Lung microvascular endothelial cell (primary cell): ENCODE data around the gene CHST1. TPM values are rescaled to one million over a fixed set of nuclear protein-coding genes. Genes with fewer than 3 reads are reported as not detected.

Experiments used
- DNase-seq, 2 donors: peaks; one replicate each; pipeline versions ENCODE4 v3.0.0 to v3.0.0-alpha.2; 2010; ENCODE audit warnings: low read depth in 2 of 2
- total RNA-seq: library from RNA; depleted of rRNA; stranded (reverse); fragments of >200 nt; gene quantifications from 2 replicates; pipeline ENCODE4 v1.2.1, GENCODE V29; 2014

Gene CHST1
- total RNA-seq, 1 donor from 2014 or later = 1.8 TPM

DNA sequence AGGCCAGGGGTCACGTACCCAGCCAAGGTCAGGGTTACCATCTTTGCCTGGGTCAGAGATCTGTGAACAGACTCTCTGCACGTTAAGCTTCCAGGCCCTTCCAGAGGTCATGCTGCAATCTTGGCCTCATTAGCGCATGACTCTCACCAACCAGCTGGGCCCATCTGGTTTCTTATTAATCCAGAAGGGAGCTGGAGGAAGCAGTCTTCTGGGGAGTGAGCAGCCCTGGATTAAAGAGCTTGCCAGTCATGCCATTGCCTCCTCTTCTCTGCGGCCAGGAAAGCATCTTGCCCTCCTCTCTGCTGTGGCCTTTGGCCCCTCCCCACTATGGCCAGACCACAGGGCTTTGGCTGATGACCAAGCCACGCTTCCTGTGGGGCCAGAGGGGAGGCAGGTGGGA, 57.4 kb downstream of the CHST1 start:
- DNase-seq = no peak

DNA sequence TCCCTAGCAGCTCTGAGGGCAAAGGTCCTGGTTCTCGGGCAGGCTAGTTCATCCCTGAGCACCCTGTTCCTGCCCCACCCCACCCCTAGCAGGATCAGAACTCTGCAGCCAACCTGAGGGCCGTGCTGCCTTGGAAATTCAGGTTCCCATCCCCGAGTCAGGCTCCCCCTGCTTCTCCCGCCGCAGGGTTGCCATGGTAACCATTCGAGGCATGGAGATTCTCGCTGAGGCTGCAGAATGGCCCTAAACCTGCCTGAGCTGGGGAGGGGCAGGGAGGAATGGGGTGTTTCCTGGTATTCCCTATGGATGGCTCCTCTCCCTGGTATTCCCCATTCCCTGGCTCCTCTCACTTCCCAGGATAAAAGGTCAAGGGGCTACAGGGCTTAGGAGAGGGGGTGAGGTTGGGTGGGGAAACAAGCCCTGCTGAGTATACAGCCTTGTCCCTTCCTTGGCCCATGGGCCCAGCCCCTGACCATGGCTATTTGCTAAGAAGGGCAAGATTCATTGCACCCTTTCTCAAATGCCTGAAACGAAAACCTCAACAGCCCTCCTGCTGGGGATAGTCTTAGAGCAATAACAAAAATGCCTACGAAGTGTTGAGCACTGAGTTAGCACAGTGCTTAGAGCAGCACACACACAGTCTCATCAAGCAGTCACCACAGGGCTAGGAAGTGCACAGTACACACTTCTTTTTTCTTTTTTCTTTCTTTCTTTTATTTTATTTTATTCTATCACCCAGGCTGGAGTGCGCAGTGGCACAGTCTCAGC, 58.7 kb downstream of the CHST1 start:
- no peak for DNase-seq

DNA sequence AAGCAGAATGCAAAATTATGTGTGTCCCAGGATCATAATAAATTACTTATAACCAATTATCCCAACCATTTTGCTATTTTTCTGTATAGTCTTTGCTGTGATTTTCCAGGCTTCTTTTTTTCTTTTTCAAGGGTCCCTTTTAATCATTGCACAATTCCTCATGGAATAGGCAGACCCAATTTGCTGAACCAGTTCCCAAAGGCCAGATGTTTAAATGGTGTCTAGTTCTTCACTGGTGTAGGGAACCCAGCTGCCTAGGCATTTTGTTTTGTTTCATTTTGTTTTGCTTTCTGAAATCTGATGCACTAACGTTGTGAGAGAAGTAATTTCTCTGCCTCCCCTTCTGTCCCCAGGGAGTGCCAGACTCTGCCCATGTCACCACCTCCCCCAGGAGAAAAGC, 60.4 kb downstream of the CHST1 start:
- no peak for DNase-seq

DNA sequence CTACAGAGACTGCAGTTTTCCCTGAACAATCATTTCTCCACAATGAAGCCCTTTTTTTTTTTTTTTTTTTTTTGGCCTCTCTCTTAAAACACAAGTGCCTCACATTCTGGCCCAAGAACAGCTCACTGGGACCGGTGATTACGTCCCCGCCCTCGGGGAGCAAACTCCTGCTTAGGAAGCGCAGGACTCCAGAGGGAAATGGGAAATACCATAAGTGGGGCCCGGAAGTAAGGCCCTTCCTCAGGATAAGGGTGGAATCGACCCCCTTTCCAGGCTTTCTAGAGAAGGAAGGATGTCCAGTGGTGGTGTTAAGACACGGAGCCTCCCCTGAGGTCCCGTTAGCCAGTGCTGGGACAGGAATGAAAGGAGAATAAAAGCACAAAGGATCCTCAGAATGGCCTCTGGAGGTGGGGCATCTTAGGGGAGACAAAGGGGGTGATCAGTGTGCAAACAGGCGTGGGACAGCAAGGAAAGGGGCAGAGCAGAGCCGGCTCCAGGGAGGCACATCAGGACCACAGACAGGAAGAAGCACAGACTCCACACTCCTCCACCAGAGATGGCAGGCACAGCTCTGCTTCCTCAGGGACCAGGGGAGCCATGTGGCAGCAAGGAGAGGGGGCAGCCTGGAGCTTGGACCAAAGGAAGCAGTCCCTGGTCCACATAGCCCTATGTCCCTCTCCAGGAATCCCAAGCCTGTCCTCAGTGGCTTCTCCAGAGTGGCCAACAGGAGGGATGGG, 61.3 kb downstream of the CHST1 start:
- no peak for DNase-seq

DNA sequence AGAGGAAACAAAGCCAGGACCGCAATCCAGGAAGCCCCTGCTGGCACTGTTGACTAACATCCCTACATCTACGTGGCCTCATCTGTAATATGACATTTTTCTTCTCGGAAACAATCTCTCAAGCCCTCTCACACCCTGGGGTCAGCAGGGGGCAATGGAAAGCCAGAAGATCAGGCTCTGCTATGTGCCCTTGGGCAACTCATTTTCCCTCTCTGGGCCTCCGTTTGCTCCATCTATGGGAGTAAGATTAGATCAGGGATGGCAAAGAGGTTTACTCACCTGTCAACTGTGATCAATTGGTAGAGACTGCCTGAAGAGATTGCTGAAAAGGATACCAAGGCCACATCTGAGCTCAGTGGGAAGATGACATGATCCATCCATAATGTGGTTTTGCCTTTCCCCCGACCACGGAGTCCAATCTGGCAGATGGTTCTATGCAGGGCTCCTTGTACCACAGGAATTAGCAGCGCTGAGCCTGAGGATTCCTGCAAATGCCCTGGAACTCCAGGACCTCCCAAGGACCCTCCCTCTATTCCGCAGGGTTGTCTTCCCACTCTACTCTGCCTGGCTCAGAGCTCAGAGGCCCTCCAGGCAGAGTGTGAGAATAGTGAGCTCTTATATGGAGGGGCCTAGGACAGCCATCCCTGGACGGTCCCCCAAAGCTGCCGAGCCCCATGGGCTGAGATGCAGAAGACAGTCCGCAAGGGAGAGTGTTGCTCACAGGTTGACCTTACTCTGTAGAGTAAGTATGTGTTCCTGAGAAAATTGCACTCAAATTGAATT, 66.1 kb downstream of the CHST1 start:
- no peak for DNase-seq

Other genes starting within 250 kb of the CHST1 start
- gene SLC35C1, start 139.5 kb upstream of the CHST1 start, total RNA-seq = 6.3 and 7.7 TPM in 2 replicates
- gene CRY2, start 181.9 kb upstream of the CHST1 start, total RNA-seq = 4.4 and 7.1 TPM in 2 replicates
- gene MAPK8IP1, start 220.0 kb upstream of the CHST1 start, total RNA-seq = 0.99 and 1.7 TPM in 2 replicates
- 0.44 and 0.99 TPM in 2 replicates for gene FREY1, start 241.6 kb upstream of the CHST1 start, total RNA-seq